ENCODE data around the gene DEXI.

DNA sequence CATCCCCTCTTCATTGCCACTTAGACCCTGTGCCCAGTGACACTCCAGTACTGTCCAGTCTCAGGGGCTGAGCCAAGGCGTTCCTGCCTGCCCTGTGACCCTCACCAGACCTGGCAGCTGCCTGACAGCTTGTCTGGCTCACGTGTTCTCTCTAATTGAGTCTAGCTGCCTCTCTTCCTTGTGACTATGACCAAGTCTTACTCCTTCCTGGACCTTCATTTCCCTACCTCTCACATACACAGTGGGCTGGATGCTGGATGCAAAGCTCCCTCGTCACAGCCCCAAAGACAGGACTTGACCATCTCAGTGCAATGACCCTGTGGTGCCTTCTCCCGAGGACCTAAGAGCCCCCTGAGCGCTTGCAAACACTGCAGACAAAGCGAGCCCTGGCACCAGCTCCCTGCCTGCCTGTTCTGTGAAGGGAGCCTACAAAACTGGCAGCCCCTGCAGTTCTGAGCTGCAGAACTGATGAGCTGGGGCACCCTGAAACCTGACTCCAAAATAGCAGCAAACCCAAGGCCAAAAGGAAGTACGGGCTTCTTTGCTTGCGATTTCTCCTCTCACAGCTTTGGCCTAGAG, 1.7 kb downstream of the DEXI start:
- TF ChIP-seq ZNF140 (tag by site-specific recombination; IDR thresholded peaks at IDR 0.05) (no peak), HOXD13 (CRISPR knock-in tag; IDR thresholded peaks at IDR 0.05; ENCODE audit: borderline replicate concordance) (no peak), GLIS1 (tag by site-specific recombination; IDR thresholded peaks at IDR 0.05) (no peak), ZNF416 (tag by site-specific recombination; IDR thresholded peaks at IDR 0.05) (no peak)
- TF ChIP-seq, protein P1, sequence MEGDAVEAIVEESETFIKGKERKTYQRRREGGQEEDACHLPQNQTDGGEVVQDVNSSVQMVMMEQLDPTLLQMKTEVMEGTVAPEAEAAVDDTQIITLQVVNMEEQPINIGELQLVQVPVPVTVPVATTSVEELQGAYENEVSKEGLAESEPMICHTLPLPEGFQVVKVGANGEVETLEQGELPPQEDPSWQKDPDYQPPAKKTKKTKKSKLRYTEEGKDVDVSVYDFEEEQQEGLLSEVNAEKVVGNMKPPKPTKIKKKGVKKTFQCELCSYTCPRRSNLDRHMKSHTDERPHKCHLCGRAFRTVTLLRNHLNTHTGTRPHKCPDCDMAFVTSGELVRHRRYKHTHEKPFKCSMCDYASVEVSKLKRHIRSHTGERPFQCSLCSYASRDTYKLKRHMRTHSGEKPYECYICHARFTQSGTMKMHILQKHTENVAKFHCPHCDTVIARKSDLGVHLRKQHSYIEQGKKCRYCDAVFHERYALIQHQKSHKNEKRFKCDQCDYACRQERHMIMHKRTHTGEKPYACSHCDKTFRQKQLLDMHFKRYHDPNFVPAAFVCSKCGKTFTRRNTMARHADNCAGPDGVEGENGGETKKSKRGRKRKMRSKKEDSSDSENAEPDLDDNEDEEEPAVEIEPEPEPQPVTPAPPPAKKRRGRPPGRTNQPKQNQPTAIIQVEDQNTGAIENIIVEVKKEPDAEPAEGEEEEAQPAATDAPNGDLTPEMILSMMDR (tag by site-specific recombination; IDR thresholded peaks at IDR 0.05) = no peak

All from HEK293 (cell line).